ENCODE measurements around the gene SARNP.

The SARNP gene

DNA sequence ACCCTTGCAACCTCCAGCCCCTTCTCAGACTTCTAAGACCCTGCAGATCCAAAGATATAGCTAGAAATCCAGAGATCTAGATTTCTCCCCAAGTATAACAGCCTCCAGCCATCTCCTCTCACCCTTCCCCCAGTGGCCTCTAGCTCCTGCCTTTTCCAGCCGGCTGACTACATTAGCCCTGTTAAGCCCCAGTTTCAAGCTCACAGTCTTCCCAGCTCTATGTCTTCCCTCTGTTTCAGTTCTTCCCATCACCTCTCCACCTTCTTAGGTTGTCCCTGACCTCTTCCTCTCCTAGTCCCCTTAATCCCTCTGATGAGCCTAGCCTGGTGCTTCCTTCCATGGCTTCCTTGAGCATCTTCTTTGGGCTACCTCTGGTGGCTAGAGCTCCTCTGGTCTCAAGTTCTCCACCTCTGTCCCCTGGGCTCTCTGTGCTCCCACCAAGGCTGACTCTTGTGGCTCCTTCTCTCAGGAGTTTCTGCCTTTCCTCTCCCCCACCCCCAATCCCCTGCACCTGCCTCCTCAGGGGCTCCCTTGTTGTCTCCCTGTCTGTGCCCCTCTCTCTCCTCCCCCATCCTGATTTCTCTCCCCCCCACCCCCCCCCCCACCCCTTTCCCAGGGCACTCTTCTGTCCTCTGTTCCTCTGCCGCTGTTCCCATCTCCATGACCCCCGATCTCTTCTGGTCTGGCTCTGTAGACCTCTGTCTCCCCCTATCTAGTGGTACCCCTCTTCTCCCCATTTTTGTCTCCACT, 75.4 kb downstream of the SARNP start:
- DNase-seq: no peak

DNA sequence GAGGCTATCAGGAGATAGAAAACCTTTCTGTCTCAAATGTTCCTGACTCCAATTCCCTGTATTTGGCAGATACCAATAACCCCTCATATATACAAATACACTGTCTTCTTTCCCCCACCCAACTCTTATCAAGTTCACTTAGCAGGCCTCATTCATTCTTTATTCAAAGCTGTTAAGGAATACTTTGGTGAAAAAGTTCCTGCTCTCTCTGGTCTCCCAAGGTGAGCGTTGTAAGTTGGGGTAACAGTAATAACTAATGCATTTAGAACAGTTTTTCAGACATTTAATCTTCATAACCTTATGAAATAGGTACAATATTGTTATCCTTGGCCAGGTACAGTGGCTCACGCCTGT, 78.5 kb downstream of the SARNP start:
- DNase-seq: no peak

DNA sequence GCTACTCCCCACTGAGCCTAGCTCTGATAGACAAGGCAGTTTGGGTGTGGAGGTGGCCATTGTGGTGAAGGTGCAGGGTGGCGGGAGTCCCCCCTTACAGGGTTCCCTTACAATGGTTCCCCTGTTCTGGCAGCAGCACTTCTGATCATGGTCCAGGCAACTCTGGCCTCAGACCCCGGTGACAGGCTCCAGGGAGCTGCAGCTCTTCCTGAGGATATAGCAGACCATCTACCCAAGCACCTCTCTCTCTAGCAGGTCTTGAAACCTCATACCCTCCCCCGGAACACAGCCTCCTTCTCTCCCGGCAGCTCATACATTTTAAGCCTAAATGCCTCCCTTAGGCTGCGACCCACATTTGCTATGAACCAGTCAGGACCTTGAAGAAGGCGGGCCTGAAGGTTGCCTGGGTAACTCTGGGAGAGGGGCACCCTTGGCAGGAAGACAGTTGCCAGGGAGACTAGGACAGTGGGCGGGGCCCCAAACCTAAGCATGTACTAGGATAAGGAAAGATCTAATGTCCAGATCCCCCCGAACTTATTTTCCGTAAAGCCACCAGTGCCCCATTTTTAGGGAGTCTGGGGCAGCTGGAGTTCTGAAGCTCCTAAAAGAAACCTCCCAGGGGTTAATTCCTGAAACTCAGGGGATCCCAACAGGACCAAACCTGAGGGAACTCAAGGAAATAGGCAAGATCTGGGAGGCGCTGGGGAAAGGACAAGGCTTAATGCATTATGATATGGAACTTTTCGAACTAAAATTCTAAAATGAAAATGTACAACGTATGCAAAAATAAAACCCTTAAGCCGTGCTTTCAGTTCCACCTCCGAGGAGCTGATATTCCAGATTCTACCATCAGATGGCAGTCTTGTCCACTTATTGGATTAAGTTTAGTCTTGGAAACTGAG, 79.2 kb downstream of the SARNP start:
- DNase-seq: peak; percentile 82 to 91

DNA sequence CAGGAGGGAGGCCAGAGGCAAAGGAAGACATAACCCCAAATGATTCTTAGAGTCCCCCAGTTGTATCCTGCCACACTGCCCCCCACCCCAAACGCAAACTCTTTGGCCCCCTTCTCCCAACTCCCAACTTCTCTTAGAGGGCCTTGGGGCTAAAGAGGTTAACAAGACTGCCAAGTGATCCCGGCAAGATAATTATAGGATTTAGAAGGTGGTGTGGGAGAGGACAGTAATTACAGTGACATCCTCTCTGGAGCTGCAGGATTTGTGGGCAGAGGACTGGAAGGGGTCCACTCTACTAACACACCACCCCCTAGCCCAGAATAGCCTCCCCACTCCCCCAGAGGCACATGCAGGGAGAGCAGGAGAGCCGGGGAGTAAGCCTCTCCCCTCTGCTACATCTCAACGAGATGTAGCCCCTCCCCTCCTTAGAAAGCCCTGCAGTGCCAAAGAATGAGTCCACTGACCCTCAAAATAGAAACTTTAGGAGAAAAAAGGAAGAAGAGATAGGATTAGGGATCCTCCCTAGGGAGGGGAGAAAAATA, 79.9 kb downstream of the SARNP start:
- no peak for DNase-seq

DNA sequence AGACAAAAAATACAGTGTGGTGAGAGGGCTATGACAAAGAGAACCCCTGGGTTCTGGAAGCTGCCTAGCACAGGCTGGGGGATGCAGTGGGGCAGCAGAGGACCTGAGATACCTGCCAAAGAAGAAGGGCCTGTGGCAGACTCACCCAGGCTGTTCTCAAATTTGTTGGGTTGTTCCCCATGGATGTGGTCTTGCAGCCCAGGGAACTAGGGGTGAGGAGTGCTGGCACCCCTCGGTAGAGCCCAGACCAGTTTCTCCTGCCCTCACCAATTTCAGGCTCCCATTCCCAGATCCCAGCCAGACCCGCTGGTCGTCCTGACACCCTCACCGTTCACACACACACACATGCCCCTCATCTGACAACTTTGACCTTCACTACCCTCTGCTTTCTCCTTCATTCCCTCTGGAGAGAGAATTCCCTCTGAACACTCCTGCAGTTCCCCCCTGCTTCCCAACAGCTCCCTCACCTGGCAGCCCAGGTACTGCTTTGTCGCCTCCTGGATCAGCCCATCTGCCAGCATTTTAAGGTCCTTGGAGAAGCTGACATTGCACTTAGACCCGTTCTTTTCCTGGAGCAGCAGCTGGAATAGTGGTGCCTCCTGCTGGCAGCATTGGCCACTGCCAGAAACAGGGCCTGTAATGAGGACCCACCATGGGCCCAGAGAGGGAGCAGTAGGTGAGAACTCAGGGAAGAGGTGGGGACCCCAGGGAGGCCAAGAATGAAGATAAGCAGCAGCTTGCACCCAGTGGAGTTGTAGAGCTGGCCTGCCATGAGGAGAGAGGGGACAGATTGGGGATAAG, 80.5 kb downstream of the SARNP start:
- DNase-seq: peak; percentile 67 to 68

DNA sequence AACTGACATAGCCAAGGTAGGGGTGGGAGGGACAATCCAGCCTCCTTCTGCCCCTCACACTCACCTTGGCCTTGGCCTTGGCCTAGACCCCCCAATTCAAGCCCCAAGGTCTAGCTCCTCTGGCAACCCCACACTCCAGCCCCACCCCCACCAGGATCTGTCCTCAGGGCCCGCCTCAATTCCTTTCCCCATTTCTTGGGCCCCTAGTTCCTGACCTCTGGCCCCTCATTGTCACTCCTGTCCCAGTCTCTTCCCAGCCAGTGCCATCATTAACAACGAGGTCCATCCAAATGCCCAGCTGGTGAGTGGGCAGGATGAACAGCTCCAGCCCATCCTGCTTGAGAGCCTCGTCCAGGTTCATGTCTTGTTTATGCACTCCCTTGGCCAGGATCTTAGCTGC, 81.4 kb downstream of the SARNP start:
- DNase-seq: no peak

DNA sequence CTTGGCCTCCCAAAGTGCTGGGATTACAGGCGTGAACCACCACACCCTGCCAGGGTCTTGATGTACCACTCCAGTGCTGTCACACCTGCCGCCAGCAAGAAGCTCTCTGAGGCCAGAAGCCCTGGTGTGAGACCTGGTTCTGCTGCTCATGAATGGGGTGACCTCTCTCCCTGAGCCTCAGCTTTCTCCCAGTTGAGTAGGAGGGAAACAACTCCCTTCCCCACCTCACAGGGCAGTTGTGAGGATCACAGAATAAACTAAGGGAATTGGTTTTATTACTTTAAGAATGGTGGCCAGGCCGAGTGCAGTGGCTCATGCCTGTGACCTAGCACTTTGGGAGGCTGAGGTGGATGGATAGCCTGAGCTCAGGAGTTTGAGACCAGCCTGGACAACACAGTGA, 82.9 kb downstream of the SARNP start:
- DNase-seq: no peak

DNA sequence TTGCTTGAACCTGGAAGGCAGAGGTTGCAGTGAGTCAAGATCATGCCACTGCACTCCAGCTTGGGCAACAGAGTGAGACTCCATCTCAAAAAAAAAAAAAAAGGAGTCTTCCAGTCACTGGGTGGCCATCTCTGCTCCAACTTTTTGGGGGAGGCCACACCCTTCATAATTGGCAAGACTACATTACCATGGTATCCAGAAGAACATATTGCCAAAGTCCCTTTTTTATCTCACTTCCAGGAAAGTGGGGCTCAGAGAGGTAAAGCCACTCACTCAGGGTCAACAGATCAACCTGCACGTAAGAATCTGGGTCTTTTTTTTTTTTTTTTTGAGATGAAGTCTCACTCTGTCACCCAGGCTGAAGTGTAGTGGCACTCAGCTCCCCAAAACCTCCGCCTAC, 83.7 kb downstream of the SARNP start:
- DNase-seq: no peak

DNA sequence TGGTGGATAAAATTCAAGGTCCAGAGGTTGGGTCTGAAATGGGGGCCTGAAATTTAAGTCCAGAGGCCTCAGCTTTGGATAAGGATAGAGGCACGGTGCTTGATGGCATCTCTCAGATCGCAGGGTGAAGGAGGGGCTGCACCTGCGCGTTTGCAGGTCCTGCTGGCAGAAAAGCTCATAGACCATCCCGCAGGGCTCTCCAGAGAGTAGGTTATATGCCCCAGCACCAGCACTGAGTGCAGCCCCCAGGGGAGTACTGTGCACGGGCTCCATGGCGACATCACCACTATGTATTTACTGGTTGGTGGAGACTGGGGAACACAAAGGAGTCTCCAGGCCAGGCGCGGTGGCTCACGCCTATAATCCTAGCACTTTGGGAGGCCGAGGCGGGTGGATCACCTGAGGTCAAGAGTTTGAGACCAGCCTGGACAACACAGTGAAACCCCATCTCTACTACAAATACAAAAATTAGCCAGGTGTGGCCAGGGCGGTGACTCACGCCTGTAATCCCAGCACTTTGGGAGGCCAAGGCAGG, 84.4 kb downstream of the SARNP start:
- DNase-seq: no peak

DNA sequence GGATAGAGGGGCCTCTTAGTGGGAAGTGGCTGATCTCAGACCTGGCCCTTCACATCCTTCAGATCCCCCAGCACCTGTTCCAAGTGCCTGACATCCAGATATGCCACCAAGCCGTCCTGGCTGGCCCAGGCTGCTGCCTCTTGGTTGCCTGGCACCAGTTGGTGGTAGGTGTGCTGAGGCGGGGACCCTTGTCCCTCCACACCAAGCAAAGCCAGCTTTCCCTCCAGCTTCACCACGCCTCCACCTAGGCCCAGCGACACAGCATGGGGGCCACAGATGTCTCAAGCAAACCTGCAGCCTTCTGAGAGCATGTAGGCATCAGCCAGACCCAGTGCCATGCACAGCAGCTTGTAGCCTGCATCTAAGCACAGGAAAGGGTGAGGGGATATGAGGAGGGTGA, 85.2 kb downstream of the SARNP start:
- DNase-seq: no peak

DNA sequence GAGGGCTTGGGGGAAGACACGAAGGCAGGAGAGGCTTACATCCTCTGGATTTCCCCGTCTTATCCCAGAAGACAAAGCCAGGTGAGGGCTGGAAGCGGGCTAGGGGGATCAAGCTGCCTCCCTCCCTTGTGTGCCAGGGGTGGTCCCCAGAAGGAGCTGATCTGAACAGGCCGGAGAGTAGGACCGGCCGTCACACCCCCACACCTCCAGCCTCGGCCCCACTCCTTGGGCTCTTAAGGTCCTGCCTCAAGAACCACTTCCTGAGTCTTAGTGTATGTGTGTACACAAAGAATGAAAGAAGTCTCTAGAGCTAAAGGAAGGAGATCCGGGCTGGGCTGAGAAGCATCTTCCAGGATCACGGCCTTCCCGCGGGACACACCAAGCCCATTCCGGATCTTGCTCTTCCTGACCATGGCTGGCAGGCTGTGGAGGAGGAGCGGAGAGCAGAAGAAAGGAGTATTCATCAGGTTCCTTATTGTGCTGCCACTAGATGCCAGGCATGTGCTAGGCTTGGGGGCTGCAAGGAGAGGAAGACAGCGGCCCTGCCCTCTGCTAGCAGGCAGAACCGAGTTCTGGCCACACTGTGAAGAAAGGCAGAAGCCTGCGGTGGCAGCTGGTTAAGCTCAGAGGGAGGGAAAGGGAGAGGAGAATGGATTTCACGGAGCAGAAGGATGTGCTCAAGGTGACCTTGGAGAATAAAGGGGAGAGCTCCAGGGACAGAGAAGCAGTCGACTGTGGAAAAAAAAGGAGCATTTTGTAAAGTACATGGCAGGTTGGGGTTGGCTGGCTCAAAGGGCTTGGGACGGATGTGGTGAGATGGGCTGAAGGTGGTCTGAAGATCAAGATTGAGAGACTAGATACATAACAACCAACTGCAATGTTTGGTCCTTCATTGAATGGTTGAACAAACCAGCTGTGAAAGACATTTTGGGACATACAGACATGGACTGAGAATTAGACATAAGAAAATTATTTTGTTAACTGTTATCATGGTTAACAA, 87.4 kb downstream of the SARNP start:
- DNase-seq: peak; percentile 37 to 40

DNA sequence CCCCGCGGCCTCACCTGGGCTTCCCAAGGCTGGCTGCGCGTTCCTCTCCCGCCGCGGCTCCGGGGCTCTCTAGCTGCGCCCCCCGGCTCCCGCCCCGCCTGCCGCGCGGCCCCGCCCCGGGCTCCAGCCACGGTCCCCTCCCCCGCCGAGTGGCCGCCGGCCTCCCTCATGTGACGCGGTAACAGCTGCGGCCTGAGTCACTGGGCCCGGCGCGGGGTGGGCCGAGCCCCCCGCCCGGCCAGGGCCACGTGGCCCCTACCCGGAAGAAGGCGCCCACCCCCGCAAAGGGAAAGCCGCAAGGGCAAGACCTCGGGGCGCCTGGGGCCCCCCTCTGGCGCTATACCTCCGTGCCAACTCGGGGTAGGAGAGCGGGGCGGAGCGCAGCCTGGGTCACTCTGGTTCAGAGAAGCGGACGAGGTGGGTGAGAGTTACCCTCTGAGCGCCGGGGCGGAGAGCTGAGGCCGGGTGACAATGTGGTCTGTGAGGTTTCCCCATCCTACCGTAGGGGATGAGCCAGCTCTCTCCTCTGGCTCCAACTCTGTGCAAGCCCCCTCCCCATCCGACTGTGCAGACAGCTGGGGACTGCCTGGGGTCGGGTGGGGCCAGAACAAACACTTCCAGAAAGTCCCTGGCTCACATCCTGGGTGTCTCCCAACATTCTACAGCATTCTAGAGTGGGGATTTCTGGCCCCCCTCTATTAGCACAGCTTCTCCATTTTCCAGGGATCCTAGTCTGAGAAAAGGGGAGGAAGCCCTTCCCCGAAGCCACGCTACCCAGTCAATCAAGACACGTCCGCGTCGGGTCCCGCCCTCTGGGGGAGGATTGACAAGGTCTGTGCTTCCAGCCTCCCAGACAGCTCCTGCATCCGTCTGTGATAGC, 88.3 kb downstream of the SARNP start, which contains the start of gene CD63:
CD63 (minus strand) TSS at position 71 of the 880 bp plus-strand sequence. CDS start 668 bp downstream, outside the sequence.
- DNase-seq: peak; percentile 59 to 63

DNA sequence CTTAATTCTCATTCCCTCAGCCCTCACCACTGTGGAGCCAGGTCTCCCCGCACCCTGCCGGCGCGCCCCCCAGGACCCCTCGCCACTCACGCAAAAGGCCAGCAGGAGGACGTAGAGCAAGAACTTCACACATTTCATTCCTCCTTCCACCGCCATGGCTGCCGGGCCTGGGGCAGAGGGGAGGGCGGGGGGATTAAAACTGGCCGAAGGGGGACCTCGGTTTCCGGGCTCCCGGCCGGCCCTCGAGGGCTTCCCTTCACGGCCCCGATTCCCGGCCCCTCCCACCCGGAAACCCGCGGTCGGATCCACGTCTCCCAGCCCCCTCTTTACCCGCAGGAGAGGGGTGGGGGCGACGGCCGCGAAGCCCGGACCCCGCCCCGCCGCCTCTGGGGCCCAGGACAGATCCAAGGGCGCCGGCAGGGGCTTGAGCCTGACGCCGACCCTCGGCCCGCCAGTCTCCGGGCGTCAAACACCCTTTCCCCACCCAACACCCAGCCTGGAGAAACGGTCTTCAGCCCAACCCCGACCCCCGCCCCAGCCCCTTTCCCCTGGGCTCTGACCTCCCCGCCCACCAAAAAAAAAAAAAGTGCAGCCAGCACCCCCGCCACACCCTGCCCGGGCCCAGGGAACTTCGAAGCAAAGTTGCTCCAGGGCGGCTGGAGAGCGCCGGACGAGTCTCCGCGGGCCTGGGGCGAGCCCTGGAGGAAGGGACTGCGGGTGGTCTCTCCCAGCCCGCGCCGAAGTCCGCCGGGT, 89.2 kb downstream of the SARNP start:
- DNase-seq: peak in 1 of 2 donors; percentile 38

DNA sequence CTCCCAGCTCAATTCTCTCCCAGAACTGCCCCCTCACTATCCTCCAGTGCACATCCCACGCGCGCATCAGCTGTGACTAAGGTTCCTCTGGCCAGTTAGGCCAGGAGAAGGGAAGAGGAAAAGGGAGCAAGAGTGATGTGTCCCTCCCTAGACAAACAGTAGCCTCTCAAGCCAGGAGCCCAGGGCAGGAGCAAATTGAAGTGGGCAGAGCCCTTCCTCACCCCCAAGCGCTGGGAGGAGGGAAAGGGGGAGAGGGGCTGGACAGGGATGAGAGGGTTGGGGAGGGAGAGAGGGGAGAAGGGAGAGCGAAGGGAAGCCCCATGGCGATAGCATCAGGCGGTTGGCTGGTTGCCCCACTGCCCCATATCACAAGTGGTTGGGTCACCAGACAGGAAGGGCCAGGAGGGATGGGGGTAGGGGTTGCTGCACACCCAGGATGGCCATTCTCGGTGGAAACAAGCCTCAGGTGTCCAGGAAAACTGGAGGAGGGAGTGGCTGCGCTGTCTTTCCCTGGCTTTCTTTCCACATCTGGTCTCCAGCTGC, 89.8 kb downstream of the SARNP start:
- DNase-seq: no peak

DNA sequence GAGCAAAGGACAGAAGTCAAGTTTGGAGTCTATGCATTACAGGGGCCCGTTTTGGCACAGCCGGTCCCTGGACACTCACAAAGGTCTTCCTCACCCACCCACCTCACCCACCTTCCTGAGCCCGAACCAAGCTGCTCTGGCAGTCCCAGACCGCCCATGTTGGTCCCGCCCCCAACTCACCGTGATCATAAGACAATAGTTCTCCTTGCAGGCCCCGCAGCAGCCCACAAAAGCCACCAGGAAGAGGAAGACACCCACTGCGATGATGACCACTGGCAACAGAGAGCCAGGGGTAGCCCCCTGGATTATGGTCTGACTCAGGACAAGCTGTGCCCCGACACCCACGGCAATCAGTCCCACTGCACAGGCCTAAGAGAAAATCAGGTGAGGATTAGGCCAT, 90.6 kb downstream of the SARNP start:
- DNase-seq: no peak

DNA sequence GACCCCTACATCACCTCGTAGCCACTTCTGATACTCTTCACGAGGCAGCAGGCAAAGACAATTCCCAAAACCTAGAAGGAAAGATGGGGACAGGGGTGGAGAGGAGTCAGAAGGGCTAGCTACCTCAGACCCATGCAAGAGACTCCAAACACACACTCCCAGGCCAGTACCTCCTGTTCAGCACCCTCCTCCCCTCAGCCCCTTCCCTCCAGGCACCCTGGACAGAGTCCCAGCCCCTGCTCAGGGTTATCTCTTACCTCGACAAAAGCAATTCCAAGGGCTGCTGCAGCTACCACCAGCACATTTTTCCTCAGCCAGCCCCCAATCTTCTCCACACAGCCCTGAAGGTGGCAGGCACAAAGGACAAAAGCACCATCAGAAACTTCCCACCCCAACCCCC, 92.0 kb downstream of the SARNP start:
- DNase-seq: no peak

DNA sequence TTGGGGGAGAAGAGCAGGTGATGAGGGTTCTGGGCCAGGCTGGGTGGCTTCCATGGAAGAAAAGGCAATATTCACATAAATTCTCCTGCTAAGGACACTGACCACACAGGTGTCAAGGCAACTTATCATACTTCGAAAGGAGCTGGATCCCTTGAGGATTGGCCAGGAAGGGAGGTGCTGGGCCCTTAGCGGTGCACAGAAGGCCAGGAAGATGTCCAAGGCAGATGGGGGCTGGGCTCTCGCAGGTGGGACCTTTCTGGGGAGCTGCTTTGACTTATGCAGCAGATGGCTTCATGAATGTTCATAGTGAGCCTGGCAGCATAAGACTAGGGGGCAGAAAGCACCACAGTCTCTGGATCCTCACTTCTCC, 92.6 kb downstream of the SARNP start:
- no peak for DNase-seq

DNA sequence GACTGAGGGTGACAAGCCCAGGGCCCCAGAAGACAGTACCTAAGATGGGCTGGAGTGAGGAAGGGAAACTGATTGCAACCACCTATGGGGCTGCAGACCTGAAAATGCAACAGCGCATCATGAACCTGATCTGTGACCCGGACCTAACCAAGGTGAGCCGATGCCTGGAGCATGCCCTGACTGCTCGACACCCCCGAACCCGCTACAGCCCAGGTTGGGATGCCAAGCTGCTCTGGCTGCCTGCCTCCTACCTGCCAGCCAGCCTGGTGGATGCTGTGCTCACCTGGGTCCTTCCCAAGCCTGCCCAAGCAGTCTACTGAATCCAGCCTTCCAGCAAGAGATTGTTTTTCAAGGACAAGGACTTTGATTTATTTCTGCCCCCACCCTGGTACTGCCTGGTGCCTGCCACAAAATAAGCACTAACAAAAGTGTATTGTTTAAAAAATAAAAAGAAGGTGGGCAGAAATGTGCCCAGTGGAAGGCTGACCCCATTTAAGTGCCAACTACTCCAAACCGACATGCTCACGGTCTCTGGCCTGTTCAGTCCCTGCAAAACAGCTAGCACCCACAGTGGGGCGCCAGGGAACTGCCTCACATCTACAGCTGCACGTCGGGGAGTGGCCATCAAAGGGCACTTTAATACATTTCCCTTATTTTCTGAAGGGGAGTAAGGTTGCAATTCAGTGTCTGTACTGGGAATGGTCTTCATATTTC, 93.1 kb downstream of the SARNP start:
- peak; percentile 73 to 75 for DNase-seq

Data from CD4-positive, alpha-beta T cell treated with Interleukin-4 for 1 hour (primary cell).